ENCODE data around the gene BBS9.
"Not testable (repeated sequence)": the region's sequence is repeated elsewhere in the genome, so short reads cannot be mapped to it uniquely, and the experiment has no call there.

Gene BBS9

DNA sequence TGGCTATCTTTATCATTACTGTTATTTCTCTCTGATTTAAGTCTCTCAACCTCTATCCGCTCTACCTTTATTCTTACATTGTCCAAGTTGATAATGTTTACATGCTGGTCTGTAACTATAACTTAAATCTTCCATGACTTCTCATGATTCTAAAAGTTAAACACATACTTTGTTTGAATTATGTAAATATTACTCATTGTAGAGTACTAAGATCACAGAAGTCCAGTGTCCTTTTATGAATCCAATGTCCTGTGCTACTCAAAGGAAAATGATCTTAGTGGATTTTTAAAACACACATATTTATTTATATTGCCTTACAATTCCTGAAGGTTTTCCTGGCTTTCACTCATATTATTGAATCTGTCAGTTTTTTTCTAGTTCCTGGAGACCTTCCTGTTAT lies 70.9 kb downstream of the BBS9 start:
- DNase-seq = no peak

DNA sequence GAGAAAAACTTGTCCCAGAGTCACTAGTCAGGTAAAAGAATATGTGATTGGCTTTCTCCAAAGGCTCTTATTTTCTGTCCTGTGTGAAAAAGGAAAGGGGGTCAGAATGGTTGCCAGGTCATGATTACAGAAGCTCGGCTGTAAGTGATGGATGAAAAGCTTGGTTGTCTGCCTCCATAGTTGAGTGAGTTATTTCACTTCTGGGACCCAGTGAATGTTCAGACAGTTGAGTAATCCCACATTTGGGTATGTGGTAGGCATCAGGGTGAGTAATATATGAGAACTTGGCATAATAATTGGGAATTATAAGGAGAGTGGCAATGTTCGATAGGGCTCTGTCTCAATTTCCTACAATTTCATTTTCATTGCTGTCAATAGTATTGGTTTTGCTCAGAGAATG lies 72.5 kb downstream of the BBS9 start:
- DNase-seq = no peak

DNA sequence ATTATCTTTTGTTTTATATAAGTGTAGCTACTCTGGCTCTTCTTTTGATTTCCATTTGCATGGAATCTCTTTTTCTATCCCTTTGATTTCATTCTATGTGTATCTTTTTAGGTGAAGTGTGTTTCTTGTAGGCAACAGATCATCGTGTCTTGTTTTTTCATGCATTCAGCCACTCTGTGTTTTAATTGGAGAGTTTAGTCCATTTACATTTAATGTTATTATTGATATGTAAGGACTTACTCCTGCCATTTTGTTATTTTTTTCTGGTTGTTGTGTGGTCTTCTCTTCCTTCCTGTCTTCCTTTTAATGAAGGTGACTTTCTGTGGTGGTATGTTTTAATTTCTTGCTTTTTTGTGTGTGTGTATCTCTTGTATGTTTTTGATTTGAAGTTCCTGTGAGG lies 81.6 kb downstream of the BBS9 start:
- DNase-seq = no peak

DNA sequence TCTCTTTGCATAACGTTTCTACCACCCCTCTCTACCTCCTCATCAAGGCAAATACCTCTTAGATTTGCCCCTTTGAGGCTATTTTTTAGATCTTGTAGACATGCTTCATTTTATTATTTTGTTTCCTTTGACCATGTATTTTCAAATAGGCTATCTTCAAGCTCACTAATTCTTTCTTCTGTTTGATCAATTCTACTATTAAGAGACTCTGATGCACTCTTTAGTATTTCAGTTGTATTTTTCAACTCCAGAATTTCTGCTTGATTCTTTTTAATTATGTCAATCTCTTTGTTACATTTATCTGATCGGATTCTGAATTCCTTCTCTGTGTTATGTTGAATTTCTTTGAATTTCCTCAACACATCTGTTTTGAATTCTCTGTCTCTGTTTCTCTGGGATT lies 82.8 kb downstream of the BBS9 start:
- DNase-seq = no peak

DNA sequence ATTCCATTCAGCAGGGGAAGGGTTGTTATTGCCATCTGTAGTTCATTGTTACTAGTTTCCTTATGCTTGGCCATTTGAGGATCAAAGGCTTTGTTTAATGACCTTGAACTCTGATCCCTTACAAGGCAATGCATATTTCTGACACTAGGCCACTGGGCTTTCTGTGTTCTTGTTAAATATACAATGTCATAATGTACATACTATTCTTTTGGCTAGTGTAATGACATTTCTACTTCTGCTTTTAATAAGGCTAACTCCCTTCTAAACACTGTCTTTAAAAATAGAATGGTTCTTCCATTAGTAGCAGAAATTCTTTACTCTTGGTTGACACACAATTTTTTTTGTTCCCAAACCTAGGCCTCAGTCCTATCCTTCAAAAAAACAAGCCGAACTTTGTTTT lies 86.6 kb downstream of the BBS9 start:
- DNase-seq = no peak

DNA sequence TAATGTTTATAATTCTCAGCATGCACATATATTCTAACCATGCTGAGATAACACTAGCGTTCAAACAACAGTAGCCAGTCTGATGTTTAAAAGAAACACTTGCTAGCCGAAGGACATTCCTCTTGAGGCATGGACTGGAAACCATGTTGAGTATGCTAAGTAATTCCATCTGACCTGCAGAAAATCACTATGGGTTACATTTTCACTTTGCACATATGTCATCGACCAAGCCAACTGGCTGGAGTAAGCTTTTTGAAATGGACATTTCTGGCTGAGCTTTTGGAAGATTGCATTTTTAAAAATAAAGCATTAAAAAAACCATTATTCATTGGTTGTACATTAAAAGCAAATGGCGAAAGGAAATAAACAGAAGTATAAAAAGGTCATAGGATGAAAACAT lies 88.2 kb downstream of the BBS9 start:
- DNase-seq = no peak

DNA sequence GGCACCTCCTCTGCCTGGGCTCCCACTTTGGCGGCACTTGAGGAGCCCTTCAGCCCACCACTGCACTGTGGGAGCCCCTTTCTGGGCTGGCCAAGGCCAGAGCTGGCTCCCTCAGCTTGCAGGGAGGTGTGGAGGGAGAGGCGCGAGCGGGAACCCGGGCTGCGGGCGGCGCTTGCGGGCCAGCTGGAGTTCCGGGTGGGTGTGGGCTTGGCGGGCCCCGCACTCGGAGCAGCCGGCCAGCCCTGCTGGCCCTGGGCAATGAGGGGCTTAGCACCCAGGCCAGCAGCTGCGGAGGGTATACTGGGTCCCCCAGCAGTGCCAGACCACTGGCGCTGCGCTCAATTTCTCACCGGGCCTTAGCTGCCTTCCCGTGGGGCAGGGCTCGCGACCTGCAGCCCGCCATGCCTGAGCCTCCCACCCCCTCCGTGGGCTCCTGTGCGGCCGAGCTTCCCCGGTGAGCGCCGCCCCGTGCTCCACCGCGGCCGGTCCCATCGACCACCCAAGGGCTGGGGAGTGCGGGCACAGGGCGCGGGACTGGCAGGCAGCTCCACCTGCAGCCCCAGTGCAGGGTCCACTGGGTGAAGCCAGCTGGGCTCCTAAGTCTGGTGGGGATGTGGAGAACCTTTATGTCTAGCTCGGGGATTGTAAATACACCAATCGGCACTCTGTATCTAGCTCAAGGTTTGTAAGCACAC lies 89.6 kb downstream of the BBS9 start:
- not testable (repeated sequence) for DNase-seq

DNA sequence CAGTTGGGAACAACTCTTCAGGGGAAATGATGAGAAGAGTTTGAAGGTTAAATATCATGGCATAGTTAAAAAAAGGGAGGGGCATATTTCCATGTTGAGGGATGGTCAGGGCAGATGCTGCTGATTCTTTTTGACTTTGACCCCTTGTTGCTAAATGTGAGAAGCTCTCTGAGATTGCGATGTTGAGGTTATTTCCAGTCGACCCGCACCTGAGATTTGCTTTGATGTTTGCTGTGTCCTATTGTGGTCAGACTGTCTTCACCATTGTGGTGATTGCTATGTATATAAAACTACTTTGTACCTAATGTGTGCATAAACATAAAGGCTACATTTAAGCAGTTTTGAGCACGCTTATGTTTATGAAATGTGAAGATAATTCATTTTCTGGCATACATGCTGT lies 90.9 kb downstream of the BBS9 start:
- no peak for DNase-seq

DNA sequence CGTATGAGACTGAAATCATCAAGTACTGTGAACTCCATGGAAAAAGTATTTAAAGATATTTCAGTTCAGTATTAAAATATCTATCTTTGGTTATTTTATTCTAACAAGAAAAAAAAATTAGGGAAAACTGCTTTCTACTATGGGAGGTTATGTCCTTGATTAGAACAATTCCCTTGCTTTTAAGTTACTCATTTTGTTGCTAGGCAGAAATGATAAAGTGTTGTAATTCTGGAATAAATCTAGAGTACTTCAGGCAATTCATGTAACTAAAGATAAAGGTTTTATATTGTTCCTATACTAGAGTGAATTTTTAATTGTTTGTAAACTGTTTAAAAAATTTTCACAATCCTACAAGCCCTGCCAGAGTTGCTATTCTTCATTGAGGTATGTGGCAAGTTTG lies 92.0 kb downstream of the BBS9 start:
- DNase-seq = no peak

DNA sequence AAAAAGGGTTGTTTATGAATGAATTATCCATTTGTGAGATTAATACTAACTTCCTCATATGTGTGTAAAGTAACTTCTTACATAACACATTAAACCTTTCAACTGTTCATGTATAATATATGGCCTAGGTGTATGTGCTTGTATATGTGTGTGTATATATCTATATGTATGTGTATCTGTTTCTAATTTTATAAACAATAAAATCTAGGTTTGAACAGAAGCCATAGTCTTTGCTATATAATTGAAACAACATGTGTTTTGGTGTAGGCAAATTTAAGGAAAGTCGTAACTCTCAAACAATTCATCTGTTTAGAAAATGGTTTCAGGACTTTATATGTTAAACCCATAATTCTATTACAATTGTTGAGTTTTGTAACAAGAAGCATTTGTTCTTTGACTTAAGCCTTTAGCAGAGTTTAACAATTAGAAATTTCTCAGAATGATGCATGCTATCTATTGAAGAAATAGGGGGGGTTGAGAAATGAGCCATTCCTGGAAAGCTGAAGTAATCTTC lies 103.3 kb downstream of the BBS9 start:
- no peak for DNase-seq

DNA sequence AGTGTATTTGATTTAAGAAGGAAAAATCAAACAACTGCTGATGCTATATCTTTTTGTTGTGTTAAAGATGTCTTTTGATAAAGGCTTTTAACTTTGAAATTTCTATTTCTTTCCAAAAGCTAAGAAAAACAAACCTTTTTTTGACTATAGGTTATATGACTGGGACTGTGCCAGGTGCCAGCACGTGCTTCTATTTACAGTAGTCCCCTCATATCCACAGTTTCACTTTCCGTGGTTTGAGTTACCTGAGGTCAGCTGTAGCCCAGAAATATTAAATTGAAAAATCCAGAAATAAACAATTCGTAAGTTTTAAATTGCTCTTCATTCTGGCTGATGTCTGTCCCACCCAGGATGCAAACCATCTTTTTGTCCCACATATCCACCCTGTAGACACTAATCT lies 104.3 kb downstream of the BBS9 start:
- DNase-seq = no peak

DNA sequence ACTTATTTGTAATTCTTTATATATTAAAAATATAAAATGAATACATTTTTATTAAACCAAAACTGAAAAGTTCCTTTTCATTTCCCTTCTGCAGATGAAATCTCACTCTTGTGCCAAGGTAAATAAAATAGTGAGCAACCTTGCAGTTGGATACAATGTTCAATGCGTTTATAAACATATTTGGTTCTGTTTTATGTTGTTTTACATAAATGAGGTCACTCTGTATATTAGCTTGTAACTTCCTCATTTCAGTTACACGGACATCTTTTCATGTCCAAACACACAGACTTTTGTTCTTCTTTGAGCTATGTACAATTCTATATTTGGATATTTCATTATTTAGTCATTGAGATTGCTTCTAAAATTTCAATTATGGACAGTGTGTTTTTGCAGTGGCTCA lies 107.7 kb downstream of the BBS9 start:
- DNase-seq = no peak

DNA sequence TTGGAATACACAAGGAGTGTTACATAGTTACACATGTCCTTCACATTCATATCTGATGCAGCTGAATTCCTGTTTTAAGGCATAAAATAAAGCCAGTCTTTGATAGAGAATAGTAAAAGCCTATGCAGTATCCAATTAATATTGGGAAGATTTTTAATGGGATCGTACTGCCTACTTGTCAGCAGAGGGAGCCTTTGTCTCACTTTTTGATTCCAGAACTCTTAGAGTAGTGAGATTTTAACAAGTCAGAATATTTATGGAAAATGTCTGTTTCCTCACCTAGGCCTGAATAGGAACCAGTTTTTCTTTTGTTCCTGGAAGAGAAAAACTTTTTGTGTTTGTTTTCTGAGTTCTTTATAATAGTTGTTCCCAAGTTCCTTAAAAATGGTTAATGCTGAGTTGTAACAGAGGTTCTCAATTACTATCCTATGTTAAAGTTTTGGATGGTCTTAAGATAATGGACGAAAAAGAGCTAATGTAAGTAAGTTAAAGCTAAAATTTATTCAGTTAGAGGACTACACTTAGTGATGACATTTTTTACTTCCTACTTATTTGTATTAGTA lies 114.0 kb downstream of the BBS9 start:
- DNase-seq = peak in 1 of 5 experiments; percentile 18

DNA sequence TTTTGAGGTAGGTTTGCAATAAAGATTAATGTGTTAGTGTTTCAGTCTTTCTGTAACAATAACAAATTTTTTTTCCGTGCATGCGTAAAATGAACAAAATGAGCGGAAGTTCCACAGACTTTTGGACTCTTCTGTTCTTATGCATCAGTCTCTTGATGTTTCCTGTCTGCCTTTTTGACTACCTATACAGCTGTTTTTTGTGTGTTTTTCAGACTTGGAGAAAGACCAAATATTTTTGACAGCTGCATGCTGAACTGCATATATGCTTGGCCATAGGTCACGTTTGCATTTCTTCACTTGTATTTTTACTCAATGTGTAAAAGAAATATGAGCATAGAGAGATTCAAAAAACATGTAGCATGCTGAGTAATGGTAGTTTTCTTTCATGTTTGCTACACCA lies 119.3 kb downstream of the BBS9 start:
- DNase-seq = no peak

DNA sequence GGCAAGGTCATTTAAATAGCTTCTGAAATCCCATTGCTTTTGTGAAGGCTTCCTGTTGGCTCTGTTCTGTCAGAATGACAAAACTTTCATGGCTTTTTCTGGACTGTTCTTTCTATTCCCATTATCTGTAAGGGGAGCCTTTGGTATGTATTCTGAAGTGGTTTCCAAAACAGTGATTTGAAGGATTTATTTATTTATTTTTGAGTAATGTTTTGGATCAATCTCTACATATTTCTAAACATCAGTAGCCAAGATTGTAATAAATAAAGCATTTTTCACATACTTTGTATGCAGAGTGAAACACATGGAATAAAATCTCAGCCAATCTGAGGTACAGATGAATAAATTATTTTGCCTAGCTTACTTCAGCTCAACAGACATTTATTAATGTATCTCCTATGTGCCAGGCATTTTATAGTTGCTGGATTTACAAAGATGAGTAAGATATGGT lies 121.1 kb downstream of the BBS9 start:
- no peak for DNase-seq

DNA sequence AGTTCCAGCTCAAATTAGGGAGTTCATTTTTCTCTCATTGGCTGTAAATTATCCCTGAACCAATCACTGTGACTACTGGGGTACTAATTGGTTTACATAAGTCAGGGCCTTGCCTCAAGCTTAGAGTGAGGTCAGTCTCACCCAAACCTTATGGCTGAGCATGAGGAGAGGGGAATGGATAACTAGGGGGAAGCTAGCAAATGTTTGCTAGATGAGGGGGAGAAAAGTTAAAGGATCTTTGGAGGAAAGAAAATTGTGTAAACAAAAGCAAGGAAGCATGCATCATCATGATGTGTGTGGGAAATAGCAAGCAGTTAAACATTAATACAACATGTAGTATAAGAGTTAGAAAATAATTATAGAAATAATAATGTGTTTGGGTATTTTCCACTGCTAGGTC lies 121.9 kb downstream of the BBS9 start:
- DNase-seq = no peak

DNA sequence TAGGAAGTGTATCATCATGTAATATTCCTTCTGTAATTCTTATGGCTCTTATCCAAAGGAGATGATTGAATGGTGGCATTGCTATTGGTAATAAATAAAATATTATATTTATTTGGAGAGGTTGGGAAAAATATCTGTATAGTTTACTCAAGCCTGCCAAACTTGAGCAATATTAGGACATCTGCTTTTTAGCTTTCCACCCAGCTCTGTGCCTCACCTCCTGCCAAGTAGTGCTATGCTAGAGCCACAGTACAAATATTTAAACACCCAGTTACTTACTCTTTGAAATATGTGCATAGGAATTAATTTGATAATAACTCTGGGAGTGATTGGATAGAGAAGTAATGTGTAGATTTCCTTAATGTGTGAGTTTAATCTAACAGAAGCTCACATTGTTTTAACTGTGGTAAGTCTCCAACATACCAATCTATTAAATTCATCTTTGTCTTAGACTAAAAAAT lies 129.2 kb downstream of the BBS9 start:
- DNase-seq = no peak

DNA sequence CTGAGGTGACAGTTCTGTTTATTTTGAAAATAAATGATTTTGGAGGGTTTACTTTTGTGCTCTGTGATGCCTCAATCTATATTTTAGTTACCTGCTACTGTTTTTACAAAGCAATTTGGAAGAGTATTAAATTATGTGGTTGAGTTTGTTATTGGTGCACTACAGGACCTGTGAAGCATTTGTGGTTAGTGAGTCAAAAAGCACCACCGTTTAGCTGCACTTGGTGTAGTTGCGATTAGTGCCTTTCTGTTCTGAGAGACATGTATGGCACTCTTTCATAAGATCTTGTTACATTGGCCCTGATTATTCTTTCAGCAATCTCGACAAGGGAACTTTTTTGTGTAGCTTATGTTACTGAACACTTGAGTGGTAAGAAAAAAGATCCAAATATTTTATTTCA lies 132.2 kb downstream of the BBS9 start:
- peak in 1 of 5 experiments; percentile 90 for DNase-seq

DNA sequence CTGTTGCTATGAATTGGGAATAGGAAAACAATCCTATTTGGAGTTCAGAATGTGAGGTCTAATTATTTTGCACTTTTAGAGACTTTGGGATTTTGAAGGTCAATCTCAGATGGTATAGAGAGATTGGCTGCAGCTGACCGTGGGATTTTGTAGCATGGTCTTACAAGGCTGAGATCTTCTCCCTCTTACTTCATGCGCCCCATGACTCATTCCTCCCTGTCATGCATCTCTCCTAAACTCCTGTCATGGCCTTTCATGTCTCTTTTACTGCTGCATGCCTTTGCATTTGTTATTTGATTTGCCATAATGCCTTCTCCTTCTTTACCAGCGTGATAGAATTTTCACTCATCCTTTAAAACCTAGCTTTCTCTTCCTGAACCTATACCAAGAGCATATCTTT lies 133.1 kb downstream of the BBS9 start:
- no peak for DNase-seq

DNA sequence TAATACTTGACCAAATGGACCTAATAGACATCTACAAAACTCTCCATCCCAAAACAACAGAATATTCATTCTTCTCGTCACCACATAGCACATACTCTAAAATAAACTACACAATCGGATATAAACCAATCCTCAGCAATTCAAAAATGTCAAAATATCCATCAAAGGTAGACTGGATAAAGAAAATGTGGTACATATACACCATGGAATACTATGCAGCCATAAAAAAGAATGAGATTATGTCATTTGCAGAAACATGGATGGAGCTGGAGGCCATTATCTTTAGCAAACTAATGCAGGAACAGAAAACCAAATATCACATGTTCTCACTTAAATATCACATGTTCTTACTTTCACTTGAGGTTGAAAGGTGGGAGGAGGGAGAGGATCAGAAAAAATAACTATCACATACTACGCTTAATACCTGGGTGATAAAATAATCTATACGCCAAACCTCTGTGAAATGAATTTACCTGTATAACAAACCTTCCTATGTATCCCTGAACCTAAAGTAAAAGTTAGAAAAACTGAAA lies 142.5 kb downstream of the BBS9 start:
- not testable (repeated sequence) for DNase-seq

DNA sequence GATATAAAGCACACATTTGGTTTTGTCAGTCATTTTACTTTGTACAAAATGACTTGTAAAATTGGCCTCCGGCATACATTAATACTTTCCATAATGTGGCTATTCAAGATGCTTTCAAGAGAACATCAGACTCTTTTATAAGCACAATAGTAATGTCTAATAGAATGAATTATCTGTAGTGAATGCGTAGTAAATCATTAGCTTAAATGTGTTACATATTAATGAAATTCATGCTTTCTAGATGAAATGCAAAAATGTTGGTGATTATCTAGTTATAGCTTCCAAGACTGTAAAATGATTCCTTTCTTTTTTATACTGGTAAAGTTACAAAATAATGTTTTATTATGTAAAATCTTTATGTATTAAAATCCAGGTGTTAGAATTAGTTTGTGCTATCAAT lies 144.0 kb downstream of the BBS9 start:
- DNase-seq = no peak

DNA sequence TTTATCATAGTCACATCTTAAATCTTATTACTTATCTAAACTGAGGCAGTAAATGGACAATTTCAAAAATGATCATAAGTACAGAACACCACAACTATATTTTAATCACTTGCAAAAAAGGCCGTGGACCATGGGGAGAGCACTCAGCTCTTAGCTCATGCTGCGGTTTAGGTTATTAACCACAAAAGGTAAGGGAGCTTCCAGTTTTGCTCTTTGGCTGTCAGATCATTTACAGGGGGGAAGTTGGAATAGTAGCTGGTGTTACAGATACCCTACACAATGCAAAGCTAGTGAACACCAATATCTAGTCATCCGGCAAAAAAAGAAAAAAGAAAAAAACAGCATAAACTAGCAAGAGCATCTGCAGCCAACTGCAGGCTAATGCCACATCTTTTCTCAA lies 147.0 kb downstream of the BBS9 start:
- DNase-seq = no peak

DNA sequence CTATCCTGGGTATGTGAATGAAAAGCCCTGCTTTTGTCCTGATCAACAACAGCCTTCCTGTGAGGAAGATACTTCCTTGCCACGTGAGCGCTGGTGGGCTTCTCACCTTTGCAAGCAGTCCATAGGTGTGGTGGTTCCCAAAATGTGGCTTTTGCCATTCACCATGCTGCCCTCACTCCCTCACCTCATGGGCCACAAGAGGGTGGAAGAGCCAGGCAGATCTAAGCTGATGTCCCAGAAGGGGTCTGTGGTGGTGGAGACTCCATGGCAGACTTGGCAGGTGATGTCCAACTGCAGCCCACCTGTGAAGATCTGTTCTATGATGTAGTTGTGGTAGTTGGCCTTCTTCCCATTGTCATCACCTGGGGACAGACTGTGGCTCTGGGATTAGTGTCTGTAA lies 147.4 kb downstream of the BBS9 start:
- no peak for DNase-seq

DNA sequence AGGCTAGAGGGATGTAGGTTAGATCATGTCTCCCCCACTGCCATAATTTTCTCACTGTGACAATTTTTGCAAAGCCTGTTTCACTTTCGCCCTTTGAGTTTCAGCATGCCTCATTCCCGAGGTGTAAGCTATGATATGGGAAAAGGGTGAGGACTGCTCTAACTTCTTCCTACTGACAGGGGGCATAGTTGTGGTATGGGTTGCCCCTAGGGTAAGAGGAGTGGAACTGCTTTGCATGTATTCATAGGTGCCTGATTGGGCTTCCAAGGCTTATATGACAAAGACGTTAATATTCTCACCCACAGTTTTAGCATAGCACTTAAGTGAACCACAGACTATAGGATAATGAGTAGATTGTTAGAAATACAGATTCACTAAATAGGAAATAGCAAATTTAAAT lies 148.7 kb downstream of the BBS9 start:
- DNase-seq = no peak

Data from T-helper 2 cell (primary cell).